Keratinocyte (primary cell): ENCODE data around the gene FDXR. TPM values are rescaled to one million over a fixed set of nuclear protein-coding genes. Genes with fewer than 3 reads are reported as not detected.

Source experiments
- DNase-seq: peaks from one replicate; pipeline ENCODE4 v3.0.0-alpha.2; 2011; ENCODE audit warnings: low read depth, missing footprints, low spot score
- FAIRE-seq: peaks from 2 replicates; lab custom pipeline; 2011; peaks lifted over from hg19 to GRCh38; lab: Jason Lieb, UNC
- H2AFZ ChIP-seq: 2 replicates; pipeline ENCODE4 v1.6.0; 2012; ENCODE audit warnings: low read length, control low read depth, inconsistent platforms; ENCODE audit not compliant: control insufficient read depth
- H3K27ac ChIP-seq: 2 replicates; pipeline ENCODE4 v1.5.1; 2011; ENCODE audit warnings: low read length; ENCODE audit not compliant: control insufficient read depth, insufficient read depth
- H3K27me3 ChIP-seq: 3 replicates; pipeline ENCODE4 v1.6.0; 2011; ENCODE audit warnings: low read length; ENCODE audit not compliant: control insufficient read depth, insufficient read depth; ENCODE audit errors: extremely low read depth
- H3K36me3 ChIP-seq, 2 experiments: 2 replicates in 1 of 2; 3 replicates in 1 of 2; pipeline ENCODE4 v1.5.1; 2011; ENCODE audit warnings: low read length in 2 of 2, mild to moderate bottlenecking in 1 of 2; ENCODE audit not compliant: control insufficient read depth in 2 of 2, insufficient read depth in 2 of 2; ENCODE audit errors: extremely low read depth in 1 of 2
- H3K4me1 ChIP-seq: 3 replicates; pipeline ENCODE4 v1.5.1; 2011; ENCODE audit warnings: low read length; ENCODE audit not compliant: control insufficient read depth, insufficient read depth; ENCODE audit errors: extremely low read depth
- H3K4me2 ChIP-seq: 3 replicates; pipeline ENCODE4 v1.6.0; 2011; ENCODE audit warnings: low read depth, low read length; ENCODE audit not compliant: control insufficient read depth, insufficient read depth; ENCODE audit errors: extremely low read depth
- H3K4me3 ChIP-seq, 3 experiments: fragments of 200-600 bp in 1 of 3; sonication (generic) in 1 of 3; 2 replicates in 2 of 3; 3 replicates in 1 of 3; pipeline ENCODE4 v1.5.1; 2011 to 2016; ENCODE audit warnings: low read length in 3 of 3, mild to moderate bottlenecking in 3 of 3, control low read depth in 2 of 3, inconsistent platforms in 1 of 3, low read depth in 1 of 3, mixed read lengths in 1 of 3, mixed run types in 1 of 3, moderate library complexity in 1 of 3; ENCODE audit not compliant: control insufficient read depth in 2 of 3, insufficient read depth in 2 of 3; ENCODE audit errors: extremely low read depth in 1 of 3
- H3K79me2 ChIP-seq: 2 replicates; pipeline ENCODE4 v1.6.0; 2012; ENCODE audit warnings: low read length; ENCODE audit not compliant: control insufficient read depth, insufficient read depth
- H3K9ac ChIP-seq: 3 replicates; pipeline ENCODE4 v1.6.0; 2011; ENCODE audit warnings: low read length; ENCODE audit not compliant: control insufficient read depth, insufficient read depth; ENCODE audit errors: extremely low read depth
- H3K9me1 ChIP-seq: 3 replicates; pipeline ENCODE4 v1.6.0; 2011; ENCODE audit warnings: low read length; ENCODE audit not compliant: control insufficient read depth, insufficient read depth; ENCODE audit errors: extremely low read depth
- H3K9me3 ChIP-seq: 2 replicates; pipeline ENCODE4 v1.5.1; 2012; ENCODE audit warnings: low read depth, low read length; ENCODE audit not compliant: control insufficient read depth
- H4K20me1 ChIP-seq: 3 replicates; pipeline ENCODE4 v1.6.0; 2011; ENCODE audit warnings: low read length; ENCODE audit not compliant: control insufficient read depth, insufficient read depth; ENCODE audit errors: extremely low read depth
- CTCF ChIP-seq, 3 experiments: IDR thresholded peaks in 1 of 3; conservative IDR thresholded peaks in 1 of 3; optimal IDR thresholded peaks in 1 of 3; 2 replicates in 2 of 3; 3 replicates in 1 of 3; pipeline versions ENCODE3 to v1.5.1; 2011; ENCODE audit warnings: low read length in 3 of 3, mild to moderate bottlenecking in 3 of 3, moderate library complexity in 2 of 3, control low read depth in 1 of 3, inconsistent platforms in 1 of 3; ENCODE audit not compliant: insufficient read depth in 2 of 3; ENCODE audit errors: extremely low read depth in 1 of 3
- EZH2 ChIP-seq: IDR thresholded peaks from one replicate; pipeline ENCODE4 v1.6.1; 2012; ENCODE audit warnings: inconsistent platforms, mild to moderate bottlenecking, low read length, moderate library complexity
- dilution Hi-C: fragments of 300-500 bp; cut with MboI; formaldehyde crosslinking; loops from one replicate; pipeline ENCODE4 v1.7.0; 2020; ENCODE audit warnings: low sequenced_read_pairs; ENCODE audit not compliant: extremely low pct_ligation_motif_present
- polyA plus RNA-seq, 5 experiments: library from polyadenylated mRNA; depleted of rRNA in 3 of 5; stranded (reverse) in 3 of 5; stranded (forward) in 1 of 5; unstranded in 1 of 5; fragments of >200 nt; gene quantifications; 1 replicate in 1 of 5; 2 replicates in 3 of 5; 3 replicates in 1 of 5; pipeline versions ENCODE4 v1.2.1 to v1.2.3, GENCODE V29; 2011 to 2012; ENCODE audit warnings: missing spikeins in 2 of 5, low read depth in 1 of 5, low replicate concordance in 1 of 5

FDXR gene
- polyA plus RNA-seq, 1 donor (not counting 4 experiments of a cell fraction or from before 2014, with no cell fraction given), result 12.0 TPM

- Histone ChIP-seq H3K4me1 (peaks cover 19% of the 10 kb centered on the region), H3K79me2 (no peaks in the 10 kb centered on the region), H3K4me2 (no peak overlapping the region), H3K9me1 (no peaks in the 10 kb centered on the region), H3K27ac (no peak overlapping the region), H3K9ac (no peak overlapping the region), H3K9me3 (no peaks in the 10 kb centered on the region), H3K27me3 (peaks cover 28% of the 10 kb centered on the region), H3K36me3 (no peaks in the 10 kb centered on the region), H4K20me1 (no peaks in the 10 kb centered on the region), H3K4me3 (no peak overlapping the region), H2AFZ (no peak overlapping the region)
- DNase-seq (no peak), FAIRE-seq (no peak)
- TF ChIP-seq CTCF (optimal IDR thresholded peaks at IDR 0.05 in 1 of 3, IDR thresholded peaks at IDR 0.05 in 1 of 3, conservative IDR thresholded peaks at IDR 0.05 in 1 of 3; ENCODE audit: extremely low read depth in 1 of 3, insufficient read depth in 2 of 3, low read length in 3 of 3) (no peak), EZH2 (no peak)
- dilution Hi-C loops, result no loop called here
Measured at GRCh38 chr17:74919440-74920305, 46.9 kb upstream of the FDXR start.

GRCh38 chr17:74918906-74919305 is 46.1 kb upstream of the FDXR start:
- no peaks in the 10 kb centered on the region for H3K9me1 ChIP-seq
- no peak for TF ChIP-seq CTCF (optimal IDR thresholded peaks at IDR 0.05 in 1 of 3, IDR thresholded peaks at IDR 0.05 in 1 of 3, conservative IDR thresholded peaks at IDR 0.05 in 1 of 3; ENCODE audit: extremely low read depth in 1 of 3, insufficient read depth in 2 of 3, low read length in 3 of 3)
- no peak for TF ChIP-seq EZH2
- FAIRE-seq (no peak), DNase-seq (no peak)
- H2AFZ ChIP-seq, result no peak overlapping the region
- H3K36me3 ChIP-seq, result no peaks in the 10 kb centered on the region
- no peaks in the 10 kb centered on the region for H4K20me1 ChIP-seq
- dilution Hi-C loops, result no loop called here
- peaks cover 17% of the 10 kb centered on the region for H3K4me1 ChIP-seq
- H3K27me3 ChIP-seq, result peaks cover 20% of the 10 kb centered on the region
- H3K4me2 ChIP-seq, result no peak overlapping the region
- no peaks in the 10 kb centered on the region for H3K79me2 ChIP-seq
- no peak overlapping the region for H3K9ac ChIP-seq
- no peak overlapping the region for H3K4me3 ChIP-seq
- H3K9me3 ChIP-seq, result no peaks in the 10 kb centered on the region
- no peak overlapping the region for H3K27ac ChIP-seq
